Suprapubic skin (tissue), 4 donors: Measurements from ENCODE around the gene RSPO3. TPM values are rescaled to one million over a fixed set of nuclear protein-coding genes. Genes with fewer than 3 reads are reported as not detected.

ENCODE experiments used
- DNase-seq, 2 donors: peaks; one replicate each; pipeline ENCODE4 v3.0.0-alpha.2; 2019; ENCODE audit warnings: low spot score in 2 of 2
- H3K27ac ChIP-seq: fragments of 200-600 bp; sonication (generic); one replicate; pipeline ENCODE4 v1.5.1; 2019
- H3K27me3 ChIP-seq: fragments of 200-600 bp; sonication (generic); one replicate; pipeline ENCODE4 v1.5.1; 2019
- H3K36me3 ChIP-seq: fragments of 200-600 bp; sonication (generic); one replicate; pipeline ENCODE4 v1.5.1; 2019
- H3K4me1 ChIP-seq: fragments of 200-600 bp; sonication (generic); one replicate; pipeline ENCODE4 v1.5.1; 2019
- H3K4me3 ChIP-seq: fragments of 200-600 bp; sonication (generic); one replicate; pipeline ENCODE4 v1.5.1; 2019; ENCODE audit warnings: mild to moderate bottlenecking
- H3K9me3 ChIP-seq: fragments of 200-600 bp; sonication (generic); one replicate; pipeline ENCODE4 v1.5.1; 2019
- CTCF ChIP-seq, 2 donors: fragments of 200-600 bp in 1 of 2; fragments of 450-650 bp in 1 of 2; sonication (generic) in 1 of 2; IDR thresholded peaks; one replicate each; pipeline ENCODE4 v1.5.1; 2016 to 2019; ENCODE audit warnings: antibody characterized with exemption in 2 of 2, mild to moderate bottlenecking in 1 of 2, moderate library complexity in 1 of 2
- EP300 ChIP-seq: sonication (generic); formaldehyde crosslinking; IDR thresholded peaks from one replicate; pipeline ENCODE4 v1.6.1; 2017; ENCODE audit warnings: antibody characterized with exemption
- POLR2A ChIP-seq, 2 donors: fragments of 450-650 bp; IDR thresholded peaks; one replicate each; pipeline ENCODE4 v1.6.1; 2017; ENCODE audit warnings: antibody characterized with exemption in 2 of 2, mild to moderate bottlenecking in 2 of 2, moderate library complexity in 2 of 2
- POLR2AphosphoS5 ChIP-seq, 3 donors: sonication (generic); formaldehyde crosslinking; IDR thresholded peaks; one replicate each; pipeline ENCODE4 v1.6.1; 2017; ENCODE audit warnings: antibody characterized with exemption in 3 of 3
- WGBS: methylation state at CpG from one replicate; pipeline ENCODE4 v1.1.5; 2018; 5-methylcytosine and 5-hydroxymethylcytosine counted together
- total RNA-seq, 4 donors: library from RNA; depleted of rRNA; stranded (reverse); fragments of >200 nt; gene quantifications; one replicate each; pipeline ENCODE4 v1.1.0, GENCODE V29; 2016

Gene RSPO3
- total RNA-seq, 4 donors from 2014 or later, result 0.39 to 3.2 (median 1.1) TPM

DNA sequence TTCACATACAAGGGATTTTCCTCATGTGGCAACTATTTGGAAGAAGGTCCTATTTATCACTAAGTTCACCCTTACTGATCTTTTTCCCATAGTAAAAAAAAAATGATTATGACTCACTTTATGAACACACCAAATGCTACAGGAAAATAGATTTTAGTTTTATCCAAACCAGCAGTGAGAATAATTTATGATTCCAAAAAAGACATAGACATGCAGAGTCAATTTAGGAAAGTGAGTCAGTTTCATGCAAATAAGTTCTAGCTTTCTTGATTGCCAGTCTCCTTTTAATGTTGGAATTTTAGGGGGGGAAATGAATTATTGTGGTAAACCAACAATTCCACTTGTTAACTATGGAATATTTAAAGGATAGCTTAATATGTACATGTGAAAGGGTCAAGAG lies 84.2 kb downstream of the RSPO3 start:
- Histone ChIP-seq H3K36me3 (no peaks in the 10 kb centered on the region), H3K9me3 (no peaks in the 10 kb centered on the region), H3K27ac (no peak overlapping the region), H3K27me3 (no peaks in the 10 kb centered on the region), H3K4me3 (no peak overlapping the region), H3K4me1 (no peaks in the 10 kb centered on the region)
- TF ChIP-seq POLR2AphosphoS5 (IDR thresholded peaks at IDR 0.05) (no peak), CTCF (IDR thresholded peaks at IDR 0.05) (no peak), POLR2A (IDR thresholded peaks at IDR 0.05) (no peak), EP300 (no peak)
- DNase-seq, result no peak

GRCh38 chr6:127204281-127204680 lies 85.8 kb downstream of the RSPO3 start:
- H3K27me3 ChIP-seq, result no peaks in the 10 kb centered on the region
- DNase-seq, result no peak
- TF ChIP-seq EP300 (no peak), POLR2AphosphoS5 (IDR thresholded peaks at IDR 0.05) (no peak), POLR2A (IDR thresholded peaks at IDR 0.05) (no peak), CTCF (IDR thresholded peaks at IDR 0.05) (no peak)
- H3K4me3 ChIP-seq, result no peak overlapping the region
- H3K36me3 ChIP-seq, result no peaks in the 10 kb centered on the region
- H3K4me1 ChIP-seq, result no peaks in the 10 kb centered on the region
- WGBS, result 81% methylated on average over 1 of the region's 1 CpG
- no peaks in the 10 kb centered on the region for H3K9me3 ChIP-seq
- H3K27ac ChIP-seq, result no peak overlapping the region

DNA sequence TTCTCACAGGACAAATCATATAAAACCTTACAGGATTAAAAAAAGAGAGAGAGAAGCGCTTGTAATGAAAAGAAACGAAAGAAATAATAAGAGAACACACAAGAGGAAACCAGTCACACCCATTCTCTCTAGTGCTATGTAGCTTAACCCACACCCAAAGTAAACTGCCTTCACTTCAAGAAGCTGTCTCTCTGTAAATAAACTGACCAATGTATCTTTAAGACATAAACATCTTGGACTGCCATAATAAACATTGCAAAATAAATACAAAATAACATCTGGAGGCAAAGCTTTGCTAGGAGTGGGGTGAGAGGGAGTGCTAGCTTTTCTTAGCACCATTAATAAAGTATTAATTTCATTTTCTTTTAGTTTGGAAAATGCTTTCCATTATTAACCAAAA lies 86.6 kb downstream of the RSPO3 start:
- DNase-seq, result no peak
- no peaks in the 10 kb centered on the region for H3K9me3 ChIP-seq
- 69% methylated on average over 2 of the region's 2 CpGs for WGBS
- no peak overlapping the region for H3K4me3 ChIP-seq
- TF ChIP-seq POLR2AphosphoS5 (IDR thresholded peaks at IDR 0.05) (no peak), EP300 (no peak), POLR2A (IDR thresholded peaks at IDR 0.05) (no peak), CTCF (IDR thresholded peaks at IDR 0.05) (no peak)
- H3K27me3 ChIP-seq, result no peaks in the 10 kb centered on the region
- H3K4me1 ChIP-seq, result no peaks in the 10 kb centered on the region
- no peak overlapping the region for H3K27ac ChIP-seq
- no peaks in the 10 kb centered on the region for H3K36me3 ChIP-seq

DNA sequence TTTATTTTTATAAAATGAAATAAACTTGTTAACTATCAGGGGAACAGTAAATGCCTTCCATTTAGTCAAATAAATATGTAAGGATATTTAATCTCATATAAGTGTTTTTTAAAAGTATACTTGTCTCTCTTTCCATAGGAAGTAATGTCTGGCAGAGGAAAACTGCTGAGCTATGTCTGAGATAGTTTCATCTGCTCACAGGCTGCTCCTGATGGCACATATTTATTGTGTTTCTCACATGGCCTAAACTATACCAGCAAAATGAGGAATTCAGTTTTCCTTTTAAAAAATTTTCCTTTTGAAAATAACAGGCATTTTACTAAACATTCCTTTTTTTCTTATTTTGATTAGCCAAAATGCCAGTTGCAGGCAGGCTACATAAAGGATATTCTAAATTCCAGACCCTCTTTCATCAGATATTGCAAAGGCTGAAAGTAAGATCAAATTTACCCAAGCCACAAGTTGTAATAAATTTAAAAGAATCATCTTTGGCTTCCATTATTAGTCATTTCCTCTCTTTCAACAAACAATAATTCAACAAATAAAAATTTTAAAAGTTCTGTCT lies 88.1 kb downstream of the RSPO3 start:
- DNase-seq, result no peak
- H3K4me3 ChIP-seq, result no peak overlapping the region
- TF ChIP-seq POLR2AphosphoS5 (IDR thresholded peaks at IDR 0.05) (no peak), CTCF (IDR thresholded peaks at IDR 0.05) (no peak), EP300 (no peak), POLR2A (IDR thresholded peaks at IDR 0.05) (no peak)
- H3K4me1 ChIP-seq, result no peaks in the 10 kb centered on the region
- H3K36me3 ChIP-seq, result no peaks in the 10 kb centered on the region
- no peak overlapping the region for H3K27ac ChIP-seq
- no peaks in the 10 kb centered on the region for H3K9me3 ChIP-seq
- H3K27me3 ChIP-seq, result no peaks in the 10 kb centered on the region

DNA sequence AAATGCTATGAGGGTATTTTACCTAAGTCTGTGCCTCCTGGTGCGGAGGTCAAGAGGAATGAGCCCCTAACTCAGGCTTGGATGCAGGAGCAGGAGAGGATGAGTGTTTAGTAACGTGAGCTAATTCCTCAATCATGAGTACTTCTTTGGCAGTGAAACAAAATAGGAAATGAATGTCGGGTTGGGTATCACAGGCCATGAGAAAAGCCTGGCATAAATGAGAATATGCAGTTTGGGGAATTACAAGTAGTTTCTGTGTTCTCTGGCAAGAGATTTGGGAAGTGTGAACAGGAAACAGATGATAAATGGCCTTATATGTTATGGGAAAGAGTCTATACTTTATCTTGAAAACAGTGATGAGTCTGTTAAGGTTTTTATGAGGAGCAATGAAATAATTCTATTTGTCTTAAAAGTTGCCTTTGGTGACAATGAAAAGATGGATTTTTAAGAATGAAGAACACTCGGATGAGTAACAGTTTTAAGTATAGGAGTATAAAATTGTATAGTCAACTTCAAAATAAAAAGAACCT lies 89.2 kb downstream of the RSPO3 start:
- no peak for DNase-seq
- no peaks in the 10 kb centered on the region for H3K27me3 ChIP-seq
- no peaks in the 10 kb centered on the region for H3K4me1 ChIP-seq
- no peaks in the 10 kb centered on the region for H3K9me3 ChIP-seq
- H3K36me3 ChIP-seq, result no peaks in the 10 kb centered on the region
- H3K27ac ChIP-seq, result no peak overlapping the region
- no peak overlapping the region for H3K4me3 ChIP-seq
- no peak for TF ChIP-seq EP300
- TF ChIP-seq CTCF (IDR thresholded peaks at IDR 0.05), result no peak
- no peak for TF ChIP-seq POLR2A (IDR thresholded peaks at IDR 0.05)
- TF ChIP-seq POLR2AphosphoS5 (IDR thresholded peaks at IDR 0.05), result no peak
- 59% methylated on average over 4 of the region's 4 CpGs for WGBS
